ENCODE data around the gene MLLT6. TPM values are rescaled to one million over a fixed set of nuclear protein-coding genes. Genes with fewer than 3 reads are reported as not detected.

MLLT6 gene
- total and polyA plus RNA-seq, 2 of the 13 experiments (the other 11 are each of a cell fraction or from before 2014, with no cell fraction given), result 50.7 to 69.5 TPM

DNA sequence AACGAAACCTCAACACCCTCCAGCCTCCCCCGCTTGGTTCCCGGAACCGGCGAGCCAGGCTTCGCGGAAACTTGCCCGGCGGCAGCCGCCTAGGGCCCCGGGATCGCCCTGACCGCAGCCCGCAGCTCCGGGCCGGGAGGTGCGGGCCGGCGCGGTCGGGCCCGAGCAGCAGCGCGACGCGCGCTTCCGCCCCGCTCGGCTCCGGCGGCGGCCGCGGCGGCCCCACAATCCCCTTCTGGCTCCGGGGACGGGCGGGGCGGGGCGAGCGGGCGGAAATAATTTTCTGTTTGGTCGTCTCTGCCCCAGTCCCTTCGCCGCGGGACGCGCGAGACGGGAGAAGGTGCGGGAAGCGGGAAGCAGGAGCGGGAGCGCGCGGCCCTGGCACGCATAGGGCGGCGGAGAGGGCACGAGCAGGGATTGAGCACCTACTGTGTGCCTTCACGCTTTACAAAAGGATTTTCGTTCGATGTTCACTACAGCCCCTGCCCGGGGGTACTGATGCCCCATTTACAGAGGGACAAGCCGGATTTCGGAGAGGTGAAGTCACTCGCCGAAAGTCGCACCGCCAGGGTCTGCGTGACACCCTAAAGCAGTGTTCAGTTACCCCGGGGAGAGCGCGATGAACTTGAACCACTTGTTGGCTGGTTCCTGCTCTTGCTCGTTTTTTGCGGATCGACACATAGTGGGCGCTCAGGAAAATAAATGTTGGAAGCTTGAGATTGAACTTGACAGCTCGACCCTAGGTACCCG is 2.7 kb upstream of the MLLT6 start (continued):
- TF ChIP-seq, protein P1, sequence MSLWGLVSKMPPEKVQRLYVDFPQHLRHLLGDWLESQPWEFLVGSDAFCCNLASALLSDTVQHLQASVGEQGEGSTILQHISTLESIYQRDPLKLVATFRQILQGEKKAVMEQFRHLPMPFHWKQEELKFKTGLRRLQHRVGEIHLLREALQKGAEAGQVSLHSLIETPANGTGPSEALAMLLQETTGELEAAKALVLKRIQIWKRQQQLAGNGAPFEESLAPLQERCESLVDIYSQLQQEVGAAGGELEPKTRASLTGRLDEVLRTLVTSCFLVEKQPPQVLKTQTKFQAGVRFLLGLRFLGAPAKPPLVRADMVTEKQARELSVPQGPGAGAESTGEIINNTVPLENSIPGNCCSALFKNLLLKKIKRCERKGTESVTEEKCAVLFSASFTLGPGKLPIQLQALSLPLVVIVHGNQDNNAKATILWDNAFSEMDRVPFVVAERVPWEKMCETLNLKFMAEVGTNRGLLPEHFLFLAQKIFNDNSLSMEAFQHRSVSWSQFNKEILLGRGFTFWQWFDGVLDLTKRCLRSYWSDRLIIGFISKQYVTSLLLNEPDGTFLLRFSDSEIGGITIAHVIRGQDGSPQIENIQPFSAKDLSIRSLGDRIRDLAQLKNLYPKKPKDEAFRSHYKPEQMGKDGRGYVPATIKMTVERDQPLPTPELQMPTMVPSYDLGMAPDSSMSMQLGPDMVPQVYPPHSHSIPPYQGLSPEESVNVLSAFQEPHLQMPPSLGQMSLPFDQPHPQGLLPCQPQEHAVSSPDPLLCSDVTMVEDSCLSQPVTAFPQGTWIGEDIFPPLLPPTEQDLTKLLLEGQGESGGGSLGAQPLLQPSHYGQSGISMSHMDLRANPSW (CRISPR knock-in tag; IDR thresholded peaks at IDR 0.05; ENCODE audit: borderline replicate concordance), result no peak
- no peak for TF ChIP-seq SIX4 (CRISPR knock-in tag; IDR thresholded peaks at IDR 0.05)
- no peak for TF ChIP-seq PTBP1 (IDR thresholded peaks at IDR 0.05; ENCODE audit: low read depth, low read length, poor library complexity, severe bottlenecking)
- peak; percentile 49; the same call in 1 of the 2 replicates for TF ChIP-seq ZNF777 (CRISPR knock-in tag; IDR thresholded peaks at IDR 0.05)
- TF ChIP-seq ZSCAN25 (CRISPR knock-in tag; IDR thresholded peaks at IDR 0.05), result peak; percentile 74; the same call in 1 of the 2 replicates
- TF ChIP-seq, protein P2, sequence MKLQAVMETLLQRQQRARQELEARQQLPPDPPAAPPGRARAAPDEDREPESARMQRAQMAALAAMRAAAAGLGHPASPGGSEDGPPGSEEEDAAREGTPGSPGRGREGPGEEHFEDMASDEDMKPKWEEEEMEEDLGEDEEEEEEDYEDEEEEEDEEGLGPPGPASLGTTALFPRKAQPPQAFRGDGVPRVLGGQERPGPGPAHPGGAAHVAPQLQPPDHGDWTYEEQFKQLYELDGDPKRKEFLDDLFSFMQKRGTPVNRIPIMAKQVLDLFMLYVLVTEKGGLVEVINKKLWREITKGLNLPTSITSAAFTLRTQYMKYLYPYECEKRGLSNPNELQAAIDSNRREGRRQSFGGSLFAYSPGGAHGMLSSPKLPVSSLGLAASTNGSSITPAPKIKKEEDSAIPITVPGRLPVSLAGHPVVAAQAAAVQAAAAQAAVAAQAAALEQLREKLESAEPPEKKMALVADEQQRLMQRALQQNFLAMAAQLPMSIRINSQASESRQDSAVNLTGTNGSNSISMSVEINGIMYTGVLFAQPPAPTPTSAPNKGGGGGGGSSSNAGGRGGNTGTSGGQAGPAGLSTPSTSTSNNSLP (IDR thresholded peaks at IDR 0.05; ENCODE audit: low read depth, low read length), result no peak
- no peak; the same call in 1 of the 2 replicates for TF ChIP-seq KLF11 (CRISPR knock-in tag; IDR thresholded peaks at IDR 0.05)
- TF ChIP-seq NR2F1 (CRISPR knock-in tag; IDR thresholded peaks at IDR 0.05), result peak; percentile 13 to 50; a peak in 1 of 4 replicates
- TF ChIP-seq, protein P3, sequence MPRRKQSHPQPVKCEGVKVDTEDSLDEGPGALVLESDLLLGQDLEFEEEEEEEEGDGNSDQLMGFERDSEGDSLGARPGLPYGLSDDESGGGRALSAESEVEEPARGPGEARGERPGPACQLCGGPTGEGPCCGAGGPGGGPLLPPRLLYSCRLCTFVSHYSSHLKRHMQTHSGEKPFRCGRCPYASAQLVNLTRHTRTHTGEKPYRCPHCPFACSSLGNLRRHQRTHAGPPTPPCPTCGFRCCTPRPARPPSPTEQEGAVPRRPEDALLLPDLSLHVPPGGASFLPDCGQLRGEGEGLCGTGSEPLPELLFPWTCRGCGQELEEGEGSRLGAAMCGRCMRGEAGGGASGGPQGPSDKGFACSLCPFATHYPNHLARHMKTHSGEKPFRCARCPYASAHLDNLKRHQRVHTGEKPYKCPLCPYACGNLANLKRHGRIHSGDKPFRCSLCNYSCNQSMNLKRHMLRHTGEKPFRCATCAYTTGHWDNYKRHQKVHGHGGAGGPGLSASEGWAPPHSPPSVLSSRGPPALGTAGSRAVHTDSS (CRISPR knock-in tag; conservative IDR thresholded peaks at IDR 0.05), result no peak
- TF ChIP-seq ZNF274 (CRISPR knock-in tag; IDR thresholded peaks at IDR 0.05), result peak; percentile 81
- TF ChIP-seq ATF7 (IDR thresholded peaks at IDR 0.05), result no peak
- TF ChIP-seq ATF7 (CRISPR knock-in tag; IDR thresholded peaks at IDR 0.05), result no peak
- TF ChIP-seq, protein P4, sequence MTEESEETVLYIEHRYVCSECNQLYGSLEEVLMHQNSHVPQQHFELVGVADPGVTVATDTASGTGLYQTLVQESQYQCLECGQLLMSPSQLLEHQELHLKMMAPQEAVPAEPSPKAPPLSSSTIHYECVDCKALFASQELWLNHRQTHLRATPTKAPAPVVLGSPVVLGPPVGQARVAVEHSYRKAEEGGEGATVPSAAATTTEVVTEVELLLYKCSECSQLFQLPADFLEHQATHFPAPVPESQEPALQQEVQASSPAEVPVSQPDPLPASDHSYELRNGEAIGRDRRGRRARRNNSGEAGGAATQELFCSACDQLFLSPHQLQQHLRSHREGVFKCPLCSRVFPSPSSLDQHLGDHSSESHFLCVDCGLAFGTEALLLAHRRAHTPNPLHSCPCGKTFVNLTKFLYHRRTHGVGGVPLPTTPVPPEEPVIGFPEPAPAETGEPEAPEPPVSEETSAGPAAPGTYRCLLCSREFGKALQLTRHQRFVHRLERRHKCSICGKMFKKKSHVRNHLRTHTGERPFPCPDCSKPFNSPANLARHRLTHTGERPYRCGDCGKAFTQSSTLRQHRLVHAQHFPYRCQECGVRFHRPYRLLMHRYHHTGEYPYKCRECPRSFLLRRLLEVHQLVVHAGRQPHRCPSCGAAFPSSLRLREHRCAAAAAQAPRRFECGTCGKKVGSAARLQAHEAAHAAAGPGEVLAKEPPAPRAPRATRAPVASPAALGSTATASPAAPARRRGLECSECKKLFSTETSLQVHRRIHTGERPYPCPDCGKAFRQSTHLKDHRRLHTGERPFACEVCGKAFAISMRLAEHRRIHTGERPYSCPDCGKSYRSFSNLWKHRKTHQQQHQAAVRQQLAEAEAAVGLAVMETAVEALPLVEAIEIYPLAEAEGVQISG (CRISPR knock-in tag; IDR thresholded peaks at IDR 0.05), result peak; percentile 92
- TF ChIP-seq, protein P5, sequence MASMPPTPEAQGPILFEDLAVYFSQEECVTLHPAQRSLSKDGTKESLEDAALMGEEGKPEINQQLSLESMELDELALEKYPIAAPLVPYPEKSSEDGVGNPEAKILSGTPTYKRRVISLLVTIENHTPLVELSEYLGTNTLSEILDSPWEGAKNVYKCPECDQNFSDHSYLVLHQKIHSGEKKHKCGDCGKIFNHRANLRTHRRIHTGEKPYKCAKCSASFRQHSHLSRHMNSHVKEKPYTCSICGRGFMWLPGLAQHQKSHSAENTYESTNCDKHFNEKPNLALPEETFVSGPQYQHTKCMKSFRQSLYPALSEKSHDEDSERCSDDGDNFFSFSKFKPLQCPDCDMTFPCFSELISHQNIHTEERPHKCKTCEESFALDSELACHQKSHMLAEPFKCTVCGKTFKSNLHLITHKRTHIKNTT (CRISPR knock-in tag; IDR thresholded peaks at IDR 0.05), result peak; percentile 60; the same call in 1 of the 2 replicates
- TF ChIP-seq, protein P6, sequence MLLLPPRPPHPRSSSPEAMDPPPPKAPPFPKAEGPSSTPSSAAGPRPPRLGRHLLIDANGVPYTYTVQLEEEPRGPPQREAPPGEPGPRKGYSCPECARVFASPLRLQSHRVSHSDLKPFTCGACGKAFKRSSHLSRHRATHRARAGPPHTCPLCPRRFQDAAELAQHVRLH (CRISPR knock-in tag; IDR thresholded peaks at IDR 0.05; ENCODE audit: borderline replicate concordance, low read depth), result peak; percentile 37; the same call in 1 of the 2 replicates
- peak; percentile 64 for TF ChIP-seq YY1 (IDR thresholded peaks at IDR 0.05; ENCODE audit: insufficient read depth, insufficient replicate concordance, low read depth, low read length)
- TF ChIP-seq SYNCRIP (IDR thresholded peaks at IDR 0.05; ENCODE audit: insufficient read depth, low read depth, low read length), result no peak
- TF ChIP-seq ZNF652 (CRISPR knock-in tag; IDR thresholded peaks at IDR 0.05; ENCODE audit: borderline replicate concordance, low read depth), result 0 out of 2 replicates have a peak, but pooled peaks have one; percentile 39

Data from HepG2 (cell line).